Myocyte (in vitro differentiated cells): ENCODE measurements around the gene TMEM273. TPM values are rescaled to one million over a fixed set of nuclear protein-coding genes. Genes with fewer than 3 reads are reported as not detected.

Source experiments
- total RNA-seq: library from RNA; depleted of rRNA; stranded (reverse); fragments of >200 nt; gene quantifications from 2 replicates; pipeline ENCODE4 v1.2.3, GENCODE V29; 2014

TMEM273 gene
- total RNA-seq, 1 donor from 2014 or later = 0.32 TPM

Other genes with a start within 250 kb of the TMEM273 start
- not detected in 2 replicates for gene LRRC18, start 248.6 kb downstream of the TMEM273 start, total RNA-seq
- gene VSTM4, start 72.9 kb downstream of the TMEM273 start, total RNA-seq = 21.5 and 25.2 TPM in 2 replicates
- gene FAM170B, start 54.4 kb downstream of the TMEM273 start, total RNA-seq = not detected in 2 replicates
- 0.68 and 1.8 TPM in 2 replicates for gene C10orf71, start 110.8 kb upstream of the TMEM273 start, total RNA-seq
- not detected in 2 replicates for gene DRGX, start 207.7 kb upstream of the TMEM273 start, total RNA-seq